Measurements from ENCODE around the gene SKAP1. TPM values are rescaled to one million over a fixed set of nuclear protein-coding genes. Genes with fewer than 3 reads are reported as not detected.

Gene SKAP1
- total RNA-seq, 4 donors from 2014 or later = 1.1 to 1.7 (median 1.2) TPM

DNA sequence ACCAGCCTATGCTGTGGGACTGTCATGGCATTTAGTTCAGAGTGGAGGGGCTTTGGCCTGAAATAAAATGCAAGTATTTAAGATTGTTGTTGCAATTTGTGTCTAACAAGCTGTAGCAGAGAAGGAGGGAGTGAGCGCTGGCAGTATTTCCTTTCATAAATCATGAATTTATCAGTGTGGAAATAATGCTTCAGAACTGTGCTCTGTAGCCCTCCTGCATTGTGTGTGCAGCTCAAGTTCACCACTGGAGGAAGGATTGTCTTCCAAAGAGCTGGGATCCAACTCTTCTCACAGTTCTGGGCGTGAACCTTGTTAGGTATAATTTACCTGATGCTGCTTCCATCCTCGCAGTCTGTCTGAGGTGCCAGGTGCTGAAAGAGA lies 307.4 kb downstream of the SKAP1 start:
- no peaks in the 10 kb centered on the region for H3K9me3 ChIP-seq
- DNase-seq (ENCODE audit: extremely low spot score) = no peak
- peaks cover 43 to 92% (median 70%) of the 10 kb centered on the region in 4 donors for H3K36me3 ChIP-seq
- TF ChIP-seq POLR2A (IDR thresholded peaks at IDR 0.05; ENCODE audit: low read depth) (no peak), CTCF (IDR thresholded peaks at IDR 0.05) (no peak), EP300 (IDR thresholded peaks at IDR 0.05) (no peak), POLR2AphosphoS5 (IDR thresholded peaks at IDR 0.05) (no peak)
- 96% methylated on average over 3 of the region's 3 CpGs for WGBS
- no peak overlapping the region for H3K27ac ChIP-seq (replicated peaks in 1 of 4)
- intact Hi-C loops (cut with DNase I) = no loop called here
- no peaks in the 10 kb centered on the region for H3K27me3 ChIP-seq
- no peaks in the 10 kb centered on the region for H3K4me1 ChIP-seq
- no peak overlapping the region for H3K4me3 ChIP-seq

- intact Hi-C loops (cut with DNase I) = no loop called here
- Histone ChIP-seq H3K4me1 (no peaks in the 10 kb centered on the region), H3K4me3 (no peak overlapping the region), H3K27me3 (no peaks in the 10 kb centered on the region), H3K9me3 (no peaks in the 10 kb centered on the region), H3K27ac (replicated peaks in 1 of 4) (no peak overlapping the region), H3K36me3 (peaks cover 45 to 94% (median 75%) of the 10 kb centered on the region in 4 donors)
- no peak for DNase-seq (ENCODE audit: extremely low spot score)
- TF ChIP-seq EP300 (IDR thresholded peaks at IDR 0.05) (no peak), CTCF (IDR thresholded peaks at IDR 0.05) (no peak)
- WGBS = 81% methylated on average over 9 of the region's 9 CpGs
Measured at GRCh38 chr17:48121923-48122664, 307.9 kb downstream of the SKAP1 start.

DNA sequence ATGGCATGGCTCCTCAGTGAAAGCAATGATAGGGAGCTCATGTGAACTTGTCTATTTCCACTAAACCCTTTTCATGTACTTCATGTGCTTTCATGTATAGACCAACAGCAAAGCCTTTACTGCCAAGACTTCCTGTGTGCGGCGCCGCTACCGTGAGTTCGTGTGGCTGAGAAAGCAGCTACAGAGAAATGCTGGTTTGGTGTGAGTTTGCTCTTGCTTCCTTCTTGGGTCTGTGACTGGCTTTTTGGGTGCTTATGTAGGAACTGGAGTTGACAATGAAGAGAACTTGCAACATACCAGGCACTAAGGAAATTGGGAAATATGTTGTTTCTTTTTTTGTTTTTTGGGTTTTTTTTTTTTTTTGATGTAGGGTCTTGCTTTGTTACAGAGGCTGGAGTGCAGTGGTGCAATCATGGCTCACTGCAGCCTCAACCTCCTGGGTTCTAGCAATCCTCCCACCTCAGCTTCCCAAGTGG lies 316.8 kb downstream of the SKAP1 start:
- Histone ChIP-seq H3K27me3 (no peaks in the 10 kb centered on the region), H3K27ac (replicated peaks in 1 of 4) (peak overlapping the region in 1 of 4 donors; percentile 13), H3K4me1 (peaks cover 15 to 30% (median 25%) of the 10 kb centered on the region in 4 donors), H3K9me3 (no peaks in the 10 kb centered on the region), H3K36me3 (peaks cover 14 to 64% (median 49%) of the 10 kb centered on the region in 4 donors), H3K4me3 (no peak overlapping the region)
- TF ChIP-seq EP300 (IDR thresholded peaks at IDR 0.05) = no peak
- TF ChIP-seq POLR2AphosphoS5 (IDR thresholded peaks at IDR 0.05) = peak in 1 of 2 donors; percentile 48
- TF ChIP-seq POLR2A (IDR thresholded peaks at IDR 0.05; ENCODE audit: low read depth) = no peak
- intact Hi-C loops (cut with DNase I) = no loop called here
- 89% methylated on average over 5 of the region's 5 CpGs for WGBS
- DNase-seq (ENCODE audit: extremely low spot score) = no peak

DNA sequence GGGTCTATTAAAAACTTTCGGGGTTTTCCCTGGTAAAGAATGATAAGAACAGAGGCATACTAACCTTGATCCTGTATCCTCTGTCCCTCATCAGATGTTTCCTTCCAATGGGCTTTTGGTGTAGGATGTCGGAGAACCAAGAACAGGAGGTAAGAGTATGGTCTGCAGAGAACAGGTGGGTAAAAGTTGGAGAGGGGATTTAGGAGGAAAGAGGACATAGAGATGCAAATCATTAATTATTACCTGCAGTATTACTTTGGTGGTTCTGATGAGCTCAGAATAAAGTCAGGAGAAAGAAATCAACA lies 318.1 kb downstream of the SKAP1 start:
- Histone ChIP-seq H3K9me3 (no peaks in the 10 kb centered on the region), H3K27me3 (no peaks in the 10 kb centered on the region), H3K27ac (replicated peaks in 1 of 4) (no peak overlapping the region), H3K4me3 (no peak overlapping the region), H3K36me3 (peaks cover 11 to 50% (median 37%) of the 10 kb centered on the region in 4 donors), H3K4me1 (peaks cover 15 to 35% (median 28%) of the 10 kb centered on the region in 4 donors)
- no peak for DNase-seq (ENCODE audit: extremely low spot score)
- intact Hi-C loops (cut with DNase I) = no loop called here
- 88% methylated on average over 2 of the region's 2 CpGs for WGBS
- TF ChIP-seq POLR2AphosphoS5 (IDR thresholded peaks at IDR 0.05) (no peak), CTCF (IDR thresholded peaks at IDR 0.05) (no peak), EP300 (IDR thresholded peaks at IDR 0.05) (no peak), POLR2A (IDR thresholded peaks at IDR 0.05; ENCODE audit: low read depth) (no peak)

DNA sequence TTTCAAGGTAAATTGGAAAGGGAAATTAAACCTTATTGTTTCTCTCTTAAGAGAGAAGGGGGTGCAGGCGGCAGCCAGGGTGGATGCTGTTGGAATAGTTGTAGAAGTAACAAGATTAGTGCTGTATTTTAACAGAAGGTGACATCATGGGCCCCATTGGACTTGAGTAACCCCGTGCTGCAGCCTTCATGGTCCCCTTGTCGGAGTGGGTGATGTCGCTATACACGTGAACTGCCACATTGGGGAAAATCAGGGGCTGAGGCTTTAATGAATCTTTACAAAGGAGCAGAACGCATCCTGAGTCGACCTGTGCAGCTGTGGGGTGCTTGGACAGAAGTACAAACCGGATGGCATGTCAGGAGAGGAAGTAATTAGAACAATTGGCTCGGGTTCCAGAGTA lies 319.3 kb downstream of the SKAP1 start:
- H3K36me3 ChIP-seq = peaks cover 2 to 39% (median 25%) of the 10 kb centered on the region in 4 donors
- no peaks in the 10 kb centered on the region for H3K27me3 ChIP-seq
- H3K9me3 ChIP-seq = no peaks in the 10 kb centered on the region
- 70% methylated on average over 9 of the region's 9 CpGs for WGBS
- TF ChIP-seq POLR2AphosphoS5 (IDR thresholded peaks at IDR 0.05) = no peak
- no peak for TF ChIP-seq CTCF (IDR thresholded peaks at IDR 0.05)
- no peak for TF ChIP-seq POLR2A (IDR thresholded peaks at IDR 0.05; ENCODE audit: low read depth)
- no peak for TF ChIP-seq EP300 (IDR thresholded peaks at IDR 0.05)
- H3K27ac ChIP-seq (replicated peaks in 1 of 4) = no peak overlapping the region
- no peak overlapping the region for H3K4me3 ChIP-seq
- no peak for DNase-seq (ENCODE audit: extremely low spot score)
- intact Hi-C loops (cut with DNase I) = no loop called here
- peaks cover 15 to 40% (median 35%) of the 10 kb centered on the region in 4 donors for H3K4me1 ChIP-seq

Data from esophagus muscularis mucosa (tissue), 4 donors.